Left kidney (tissue), 2 donors: Measurements from ENCODE around the gene KEAP1. TPM values are rescaled to one million over a fixed set of nuclear protein-coding genes. Genes with fewer than 3 reads are reported as not detected.
"Not testable (repeated sequence)": the region's sequence is repeated elsewhere in the genome, so short reads cannot be mapped to it uniquely, and the experiment has no call there.

Experiments
- DNase-seq: peaks from one replicate; pipeline ENCODE4 v3.0.0-alpha.2; 2013
- polyA plus RNA-seq: library from polyadenylated mRNA; unstranded; fragments of 120-200 nt; gene quantifications from one replicate; pipeline ENCODE4 v1.2.1, GENCODE V29; 2013; ENCODE audit not compliant: insufficient read length

The KEAP1 gene
- polyA plus RNA-seq, 1 donor, result 74.0 TPM

- no peak for DNase-seq
These were observed 1.1 kb downstream of the KEAP1 start for GRCh38 chr19:10501971-10502523.

GRCh38 chr19:10500247-10500592 lies 2.9 kb downstream of the KEAP1 start:
- no peak for DNase-seq

GRCh38 chr19:10499550-10500246 lies 3.5 kb downstream of the KEAP1 start:
- no peak for DNase-seq

GRCh38 chr19:10497371-10497770 lies 5.8 kb downstream of the KEAP1 start:
- no peak for DNase-seq

GRCh38 chr19:10491472-10492047 lies 11.6 kb downstream of the KEAP1 start:
- DNase-seq, result no peak

- no peak for DNase-seq
These were observed 16.6 kb downstream of the KEAP1 start for GRCh38 chr19:10486551-10486950.

GRCh38 chr19:10478903-10479384 lies 24.2 kb downstream of the KEAP1 start:
- DNase-seq, result peak; percentile 84

- no peak for DNase-seq
These were observed 24.7 kb downstream of the KEAP1 start for GRCh38 chr19:10478476-10478875.

- DNase-seq, result no peak
These were observed 28.1 kb downstream of the KEAP1 start for GRCh38 chr19:10474962-10475451.

GRCh38 chr19:10473192-10473591 lies 30.0 kb downstream of the KEAP1 start:
- DNase-seq, result no peak

GRCh38 chr19:10471909-10472308 lies 31.2 kb downstream of the KEAP1 start:
- DNase-seq, result no peak

- DNase-seq, result no peak
These were observed 35.0 kb downstream of the KEAP1 start for GRCh38 chr19:10468133-10468532.

- no peak for DNase-seq
These were observed 36.0 kb downstream of the KEAP1 start for GRCh38 chr19:10467104-10467706.

- no peak for DNase-seq
These were observed 38.7 kb downstream of the KEAP1 start for GRCh38 chr19:10464456-10464855.

- DNase-seq, result no peak
These were observed 40.6 kb downstream of the KEAP1 start for GRCh38 chr19:10462557-10462956.

GRCh38 chr19:10462042-10462441 lies 41.1 kb downstream of the KEAP1 start:
- not testable (repeated sequence) for DNase-seq

- DNase-seq, result peak; percentile 84
These were observed 41.9 kb downstream of the KEAP1 start for GRCh38 chr19:10461047-10461949.

GRCh38 chr19:10460714-10461046 lies 42.5 kb downstream of the KEAP1 start:
- no peak for DNase-seq

GRCh38 chr19:10458733-10459132 lies 44.4 kb downstream of the KEAP1 start:
- DNase-seq, result not testable (repeated sequence)

- no peak for DNase-seq
These were observed 48.9 kb downstream of the KEAP1 start for GRCh38 chr19:10454267-10454666.

GRCh38 chr19:10453852-10454251 lies 49.3 kb downstream of the KEAP1 start:
- no peak for DNase-seq
